ENCODE data around the gene ST6GAL1.

GRCh38 chr3:187122261-187122660 is 191.9 kb downstream of the ST6GAL1 start:
- TF ChIP-seq CTCF (IDR thresholded peaks at IDR 0.05) (no peak), POLR2A (IDR thresholded peaks at IDR 0.05) (no peak)

All from gastroesophageal sphincter (tissue), 3 donors.